Measurements from ENCODE around the gene MYBPC2.
"Not testable (repeated sequence)": the region's sequence is repeated elsewhere in the genome, so short reads cannot be mapped to it uniquely, and the experiment has no call there.

Gene MYBPC2

GRCh38 chr19:50460161-50460765 is 27.6 kb downstream of the MYBPC2 start:
- no peak for DNase-seq

DNA sequence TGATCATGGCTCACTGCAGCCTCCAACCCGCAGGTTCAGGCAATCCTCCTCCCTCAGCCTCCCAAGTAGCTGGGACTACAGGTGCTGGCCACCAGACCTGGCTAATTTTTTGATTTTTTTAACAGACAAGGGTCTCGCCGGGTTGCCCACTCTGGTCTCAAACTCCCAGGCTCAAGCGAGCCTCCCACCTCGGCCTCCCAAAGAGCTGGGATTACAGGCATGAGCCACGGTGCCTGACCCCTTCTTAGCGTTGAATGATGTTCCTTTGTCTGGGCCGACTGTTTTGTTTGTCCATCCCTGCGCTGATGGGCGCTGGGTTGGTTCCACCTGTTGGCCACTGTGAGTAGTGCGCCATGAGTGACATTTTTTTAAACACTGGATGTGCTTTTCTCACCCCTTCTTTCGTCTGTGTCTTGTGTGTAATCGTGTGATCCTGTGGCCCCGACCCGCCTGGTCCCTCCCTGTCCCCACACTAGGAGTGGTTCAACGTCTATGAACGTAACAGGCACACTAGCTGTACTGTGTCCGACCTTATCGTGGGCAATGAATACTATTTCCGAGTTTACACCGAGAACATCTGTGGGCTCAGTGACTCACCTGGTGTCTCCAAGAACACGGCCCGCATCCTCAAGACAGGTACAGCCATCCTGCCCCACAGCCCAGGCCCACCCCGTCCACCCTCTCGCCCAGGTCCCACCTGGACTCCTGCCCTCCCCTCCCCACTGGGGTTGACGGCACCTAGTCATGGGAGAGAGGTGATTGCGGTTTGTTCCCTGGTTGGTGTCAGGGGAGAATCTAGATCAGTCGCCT is 28.6 kb downstream of the MYBPC2 start:
- peak; percentile 51 for DNase-seq

- DNase-seq: no peak
Measured at GRCh38 chr19:50462970-50463369, 30.3 kb downstream of the MYBPC2 start.

DNA sequence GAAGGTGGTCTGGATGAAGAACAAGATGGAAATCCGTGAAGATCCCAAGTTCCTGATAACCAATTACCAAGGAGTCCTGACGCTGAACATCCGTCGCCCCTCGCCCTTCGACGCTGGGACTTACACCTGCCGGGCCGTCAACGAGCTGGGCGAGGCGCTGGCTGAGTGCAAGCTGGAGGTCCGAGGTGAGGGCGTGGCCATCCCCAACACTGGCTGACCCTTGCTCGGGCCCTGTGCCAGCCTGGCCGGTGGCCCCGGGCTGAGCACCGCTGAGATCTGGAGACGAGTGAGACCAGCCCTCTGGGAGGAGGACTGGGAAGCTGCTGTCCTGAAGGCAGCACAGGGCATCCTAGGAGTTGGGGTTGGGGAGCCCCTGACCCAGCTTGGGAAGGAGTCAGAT is 31.7 kb downstream of the MYBPC2 start:
- no peak for DNase-seq

DNA sequence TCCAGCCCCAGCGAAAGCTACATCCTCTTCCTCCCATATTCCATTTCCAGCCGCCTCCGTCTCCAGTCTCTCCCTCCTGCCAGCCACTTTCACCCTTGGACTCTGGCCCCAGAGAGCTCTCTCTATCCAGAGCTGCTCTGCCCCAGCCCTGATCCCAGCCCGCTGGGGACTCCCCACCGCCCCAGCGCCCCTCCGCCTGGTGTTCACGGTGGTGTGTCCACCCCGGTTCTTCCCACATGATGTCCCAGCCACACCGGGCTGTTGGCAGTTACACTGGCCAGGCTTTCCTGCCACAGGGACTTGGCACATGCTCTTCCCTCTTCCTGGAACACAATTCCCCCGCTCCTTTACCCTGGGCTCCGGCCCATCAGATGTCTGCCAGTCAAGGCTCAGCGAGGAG is 32.3 kb downstream of the MYBPC2 start:
- no peak for DNase-seq

DNA sequence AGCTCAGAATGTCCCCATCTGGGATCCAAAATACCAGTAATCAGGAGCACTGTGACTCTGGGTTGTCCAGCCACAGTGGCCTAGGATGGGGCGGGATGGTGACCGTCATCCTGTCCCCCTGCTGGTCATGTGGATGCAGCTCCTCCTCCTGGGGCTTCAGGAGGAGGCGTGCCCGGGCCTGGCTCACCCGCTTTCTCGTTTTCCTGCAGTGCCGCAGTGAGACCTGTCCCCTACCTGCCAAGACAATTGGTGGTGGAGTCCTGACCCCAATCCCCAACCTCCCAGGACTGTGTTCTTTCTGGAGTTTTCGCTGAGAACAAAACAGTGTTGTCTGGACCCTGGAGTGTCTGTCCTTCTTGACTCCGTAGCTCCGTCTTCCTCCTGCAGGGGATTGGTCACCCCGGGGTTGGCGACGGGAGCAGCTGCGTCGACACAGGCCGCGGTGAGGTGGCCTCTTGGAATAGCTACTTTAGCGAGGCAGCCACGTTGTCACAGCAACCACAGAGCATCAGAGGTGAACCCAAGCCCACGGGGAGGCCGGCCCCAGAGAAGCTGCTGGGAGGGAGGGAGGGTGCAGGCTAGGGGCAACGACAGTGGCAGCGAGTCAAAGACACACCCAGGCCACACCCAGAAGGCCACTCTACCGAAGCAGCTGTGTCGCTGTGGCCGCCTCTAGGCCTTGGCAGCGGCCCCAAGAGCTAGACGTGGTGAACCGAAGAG is 33.5 kb downstream of the MYBPC2 start:
- DNase-seq: no peak

DNA sequence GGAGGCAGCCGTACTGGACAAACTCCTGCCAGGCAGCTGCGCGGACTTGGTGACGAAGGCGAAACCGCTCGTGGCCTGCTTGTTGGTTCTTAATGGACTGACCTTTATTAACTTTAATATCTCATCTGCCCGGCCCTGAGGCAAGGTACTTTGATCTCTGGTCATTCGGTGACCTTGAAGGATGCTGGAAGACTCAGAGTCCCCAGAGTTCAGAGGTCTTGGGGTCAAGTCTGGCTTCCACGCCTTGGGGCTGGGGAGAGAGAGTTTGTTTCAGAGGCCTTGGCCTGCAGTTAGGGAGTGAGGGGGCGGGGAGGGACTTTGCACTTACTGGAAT is 34.0 kb downstream of the MYBPC2 start:
- DNase-seq: no peak

DNA sequence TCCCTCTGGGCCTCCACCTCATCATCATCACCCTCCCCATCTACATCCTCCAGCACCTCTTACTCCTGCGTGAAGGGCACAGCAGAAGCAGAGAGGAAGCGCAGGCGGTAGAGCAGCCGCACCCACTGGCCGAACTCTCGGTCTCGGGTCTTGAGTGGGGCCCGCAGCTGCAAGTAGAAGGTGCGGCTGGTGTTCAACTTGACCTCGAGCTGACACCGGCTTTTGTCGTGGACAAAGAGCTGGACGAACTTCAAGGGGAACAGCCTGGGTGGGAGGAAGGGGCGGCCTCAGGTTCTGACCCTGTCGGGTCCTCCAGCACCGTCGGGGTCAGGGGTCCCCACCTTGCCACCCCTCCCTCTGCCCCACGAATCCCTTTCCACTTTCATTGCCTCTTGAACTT is 34.9 kb downstream of the MYBPC2 start:
- no peak for DNase-seq

DNA sequence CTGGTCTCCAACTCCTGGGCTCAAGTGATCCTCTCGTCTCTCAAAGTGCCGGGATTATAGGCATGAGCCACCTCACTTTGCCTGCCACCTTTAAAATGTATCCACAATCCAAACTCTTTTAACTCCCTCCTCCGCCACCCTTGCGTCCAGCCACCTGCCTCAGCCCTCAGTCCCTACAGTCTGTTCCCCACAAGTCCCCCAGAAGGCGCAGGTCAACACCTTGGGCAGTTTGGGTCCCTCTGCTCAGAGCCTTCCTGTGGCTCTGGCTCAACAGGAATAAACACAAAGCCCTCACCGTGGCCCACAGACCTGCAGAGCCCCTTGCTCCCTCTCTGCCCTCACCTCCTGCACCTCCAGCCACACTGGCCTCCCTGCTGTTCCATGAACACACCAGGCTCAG is 36.1 kb downstream of the MYBPC2 start:
- DNase-seq: no peak

- DNase-seq: not testable (repeated sequence)
Measured at GRCh38 chr19:50473336-50473735, 40.6 kb downstream of the MYBPC2 start.

DNA sequence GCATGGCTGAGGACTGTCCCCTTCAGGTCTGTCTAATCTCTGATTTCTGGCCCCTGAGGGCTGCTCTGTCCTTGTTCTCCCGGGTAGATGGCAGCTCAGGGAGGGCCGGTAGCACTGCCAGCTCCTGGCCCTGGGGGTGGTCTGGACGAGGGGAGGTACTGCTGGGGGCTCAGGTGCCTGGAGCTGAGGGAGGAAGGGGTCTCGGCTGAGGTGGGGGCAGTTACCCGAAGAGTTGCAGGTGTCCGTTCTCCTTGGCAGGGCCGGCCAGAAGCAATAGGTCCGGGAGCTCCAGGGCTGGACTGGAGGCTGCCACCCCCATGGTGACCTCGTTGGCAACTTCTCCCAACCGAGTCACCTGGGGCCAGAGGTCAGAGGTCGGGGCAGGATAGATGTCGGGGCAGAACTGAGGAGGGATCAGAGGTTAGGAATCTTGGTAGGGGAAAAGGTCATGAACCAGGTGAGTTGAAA is 42.4 kb downstream of the MYBPC2 start:
- no peak for DNase-seq

GRCh38 chr19:50475736-50476223 is 43.1 kb downstream of the MYBPC2 start:
- no peak for DNase-seq

DNA sequence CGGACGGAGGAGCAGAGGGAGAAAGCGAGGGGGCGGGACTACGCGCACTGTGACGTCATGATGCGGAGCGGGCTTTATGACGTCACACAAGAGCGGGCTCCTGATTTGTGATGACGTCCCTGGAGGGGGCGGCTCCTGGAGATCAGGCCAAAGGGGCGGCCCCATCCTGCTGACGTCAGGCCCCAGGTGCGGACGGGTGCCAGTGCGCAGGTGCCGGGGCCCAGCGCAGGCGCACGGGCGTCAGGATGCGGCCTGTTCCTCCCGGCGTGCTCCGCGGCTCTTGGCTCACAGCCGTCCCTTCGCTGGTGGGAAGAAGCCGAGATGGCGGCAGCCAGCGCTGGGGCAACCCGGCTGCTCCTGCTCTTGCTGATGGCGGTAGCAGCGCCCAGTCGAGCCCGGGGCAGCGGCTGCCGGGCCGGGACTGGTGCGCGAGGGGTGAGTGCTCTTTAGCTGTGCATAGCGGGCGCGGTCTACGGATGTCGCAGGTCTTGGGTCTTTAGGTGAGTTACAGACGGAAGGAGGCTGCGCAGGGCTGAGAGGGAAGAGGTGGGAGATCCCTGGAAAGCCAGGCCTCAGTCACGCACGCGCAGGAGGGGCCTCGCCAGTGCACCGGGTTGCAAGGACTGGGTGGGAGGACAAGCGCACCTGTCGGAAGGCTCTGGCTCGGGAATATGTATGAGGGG is 43.7 kb downstream of the MYBPC2 start, which contains the start of the genes EMC10 and GARIN5A:
Gene EMC10 (plus strand): TSS at position 284 of the 683 bp plus-strand sequence. CDS start 38 bp downstream, at position 322.
Gene GARIN5A (minus strand): TSS at position 625 of the 683 bp plus-strand sequence. CDS start 460 bp downstream, at position 165.
- peak; percentile 89 for DNase-seq

DNA sequence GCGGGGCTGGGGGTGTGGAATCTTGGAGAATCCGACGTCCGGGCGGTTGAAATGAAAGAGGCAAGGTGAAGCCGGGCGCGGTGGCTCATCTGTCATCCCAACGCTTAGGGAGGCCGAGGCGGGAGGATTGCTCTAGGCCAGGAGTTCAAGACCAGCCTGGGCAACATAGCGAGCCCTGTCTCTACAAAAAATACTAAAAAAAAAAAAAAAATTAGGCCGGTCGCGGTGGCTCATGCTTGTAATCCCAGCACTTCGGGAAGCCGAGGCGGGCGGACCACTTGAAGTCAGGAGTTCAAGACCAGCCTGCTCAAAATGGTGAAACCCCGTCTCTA is 44.2 kb downstream of the MYBPC2 start:
- no peak for DNase-seq

GRCh38 chr19:50477751-50478515 is 45.2 kb downstream of the MYBPC2 start:
- no peak for DNase-seq

DNA sequence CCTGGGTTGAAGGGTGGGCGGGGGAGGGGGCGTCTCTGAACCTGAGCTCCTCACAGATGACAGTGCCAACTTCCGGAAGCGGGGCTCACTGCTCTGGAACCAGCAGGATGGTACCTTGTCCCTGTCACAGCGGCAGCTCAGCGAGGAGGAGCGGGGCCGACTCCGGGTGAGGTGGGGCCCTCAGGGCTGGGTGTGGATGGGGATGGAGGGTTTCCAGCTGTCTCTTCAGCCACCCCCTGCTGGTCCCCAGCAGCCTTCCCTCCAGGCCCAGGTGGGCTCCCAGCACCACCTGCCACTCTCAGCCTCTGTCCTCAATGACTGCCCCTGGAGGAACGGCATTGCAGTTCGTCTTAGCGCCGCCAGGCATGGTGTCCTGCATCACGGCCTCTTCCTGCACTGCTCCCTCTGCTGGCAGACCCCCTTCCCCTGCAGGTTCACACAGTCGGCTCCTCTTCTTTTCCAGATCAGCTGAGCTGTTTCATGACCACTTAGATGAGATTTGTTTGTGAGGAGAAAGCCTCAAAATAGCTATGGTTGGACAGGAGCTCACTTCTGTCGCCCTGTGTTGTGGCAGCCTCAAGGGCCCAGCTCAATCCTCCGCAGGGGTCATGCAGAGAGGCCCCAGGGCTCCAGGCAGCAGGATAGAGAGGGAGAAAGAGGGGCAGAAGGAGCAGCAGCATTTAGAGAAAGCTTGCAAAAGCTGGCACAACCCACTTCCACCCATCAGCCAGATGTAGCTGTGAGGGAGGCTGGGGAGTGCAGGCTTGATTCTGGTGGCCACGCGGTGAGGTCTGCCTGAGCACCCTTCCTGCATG is 46.4 kb downstream of the MYBPC2 start:
- no peak for DNase-seq

GRCh38 chr19:50479761-50480251 is 47.1 kb downstream of the MYBPC2 start:
- no peak for DNase-seq

- DNase-seq: no peak
Measured at GRCh38 chr19:50480281-50481111, 47.8 kb downstream of the MYBPC2 start.

DNA sequence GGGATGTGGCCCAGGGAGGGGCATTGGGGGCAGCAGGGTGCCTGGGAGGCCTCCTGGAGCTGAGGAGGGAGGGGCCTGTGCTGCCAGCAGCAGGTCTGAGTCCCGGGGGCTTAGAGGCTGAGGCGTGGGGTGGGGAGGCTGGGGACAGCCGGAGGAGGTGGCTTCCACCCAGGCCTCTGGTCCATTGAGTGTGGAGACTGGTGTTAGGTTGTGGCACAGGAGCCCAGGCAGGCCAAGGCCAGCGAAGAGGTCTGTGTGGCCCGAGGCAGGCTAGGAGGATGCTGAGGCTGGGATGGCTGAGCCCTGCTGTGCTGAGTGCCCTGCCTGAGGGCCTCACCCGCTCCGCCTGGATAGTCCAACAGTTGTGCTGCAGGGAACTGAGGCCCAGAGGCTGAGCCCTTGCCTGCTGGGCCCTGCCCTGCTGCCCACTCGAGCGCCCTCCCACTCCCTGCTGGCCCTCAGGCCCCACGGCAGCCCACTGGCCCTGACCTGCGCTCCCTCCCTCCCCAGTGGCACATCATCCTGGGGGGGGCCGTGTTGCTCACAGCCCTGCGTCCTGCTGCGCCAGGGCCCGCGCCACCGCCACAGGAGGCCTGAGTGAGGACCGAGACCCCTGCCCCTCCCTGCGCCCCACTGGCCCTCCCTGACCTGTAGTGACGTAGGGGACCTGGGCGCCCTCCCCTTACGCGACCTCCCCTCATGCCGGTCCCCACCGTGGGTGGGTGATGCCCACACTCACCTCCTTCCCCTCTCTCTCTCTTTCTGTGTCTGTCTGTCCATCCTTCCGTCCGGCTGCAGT is 48.9 kb downstream of the MYBPC2 start:
- DNase-seq: no peak
